PC-9 (cell line): Measurements from ENCODE around the gene SMARCA2.

Experiments used
- EZH2 ChIP-seq: fragments of 200-600 bp; sonication (generic); IDR thresholded peaks from 2 replicates; pipeline ENCODE4 v1.8.0; 2017; ENCODE audit warnings: antibody characterized with exemption, low read depth
- TF ChIP-seq, protein P1 (sequence below): fragments of 200-600 bp; sonication (generic); conservative IDR thresholded peaks from 2 replicates; pipeline ENCODE4 v1.6.1; 2017; ENCODE audit warnings: mixed run types, antibody characterized with exemption, mild to moderate bottlenecking, moderate library complexity

DNA sequence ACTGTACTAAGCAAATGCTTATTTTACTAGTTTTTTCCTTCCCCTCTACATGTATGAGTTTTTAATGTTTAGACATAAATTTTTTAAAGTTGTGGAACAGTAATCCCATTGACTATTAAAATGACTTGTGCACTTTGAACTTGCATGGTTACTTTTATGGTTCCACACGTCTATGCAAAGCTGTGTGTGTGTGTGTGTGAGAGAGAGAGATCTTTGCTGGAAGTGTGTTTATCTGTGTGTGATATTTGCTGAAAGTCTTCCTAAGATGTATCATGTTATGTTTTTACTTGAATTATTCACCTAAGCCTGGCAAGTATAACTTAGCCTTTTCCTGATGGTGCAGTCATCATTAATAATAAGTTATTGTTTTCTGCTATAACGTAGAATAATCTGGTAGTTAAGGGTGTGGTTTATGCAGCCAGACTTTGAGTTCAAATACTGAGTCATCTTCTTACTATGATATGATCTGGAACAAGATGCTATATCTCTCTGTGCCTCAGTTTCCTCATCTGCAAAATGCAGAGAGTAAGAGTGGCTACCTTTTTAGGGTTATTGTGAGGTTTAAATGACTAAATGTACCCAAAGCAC lies 138.6 kb downstream of the SMARCA2 start:
- TF ChIP-seq, protein P1, sequence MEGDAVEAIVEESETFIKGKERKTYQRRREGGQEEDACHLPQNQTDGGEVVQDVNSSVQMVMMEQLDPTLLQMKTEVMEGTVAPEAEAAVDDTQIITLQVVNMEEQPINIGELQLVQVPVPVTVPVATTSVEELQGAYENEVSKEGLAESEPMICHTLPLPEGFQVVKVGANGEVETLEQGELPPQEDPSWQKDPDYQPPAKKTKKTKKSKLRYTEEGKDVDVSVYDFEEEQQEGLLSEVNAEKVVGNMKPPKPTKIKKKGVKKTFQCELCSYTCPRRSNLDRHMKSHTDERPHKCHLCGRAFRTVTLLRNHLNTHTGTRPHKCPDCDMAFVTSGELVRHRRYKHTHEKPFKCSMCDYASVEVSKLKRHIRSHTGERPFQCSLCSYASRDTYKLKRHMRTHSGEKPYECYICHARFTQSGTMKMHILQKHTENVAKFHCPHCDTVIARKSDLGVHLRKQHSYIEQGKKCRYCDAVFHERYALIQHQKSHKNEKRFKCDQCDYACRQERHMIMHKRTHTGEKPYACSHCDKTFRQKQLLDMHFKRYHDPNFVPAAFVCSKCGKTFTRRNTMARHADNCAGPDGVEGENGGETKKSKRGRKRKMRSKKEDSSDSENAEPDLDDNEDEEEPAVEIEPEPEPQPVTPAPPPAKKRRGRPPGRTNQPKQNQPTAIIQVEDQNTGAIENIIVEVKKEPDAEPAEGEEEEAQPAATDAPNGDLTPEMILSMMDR: no peak
- no peak for TF ChIP-seq EZH2
